HG03439 (cell line): Measurements from ENCODE around the gene TNIP3.
A peak's percentile ranks its signal among the peaks of the same experiment; 100 is the strongest.
"Not testable (repeated sequence)": the region's sequence is repeated elsewhere in the genome, so short reads cannot be mapped to it uniquely, and the experiment has no call there.

ENCODE experiments used
- ATAC-seq: cut with Tn5 transposase; IDR thresholded peaks from one replicate; pipeline ENCODE4 v1.9.1; 2021; ENCODE audit warnings: mild to moderate bottlenecking, moderate library complexity; ENCODE audit not compliant: unreplicated experiment

Gene TNIP3

GRCh38 chr4:121180558-121180957 lies 16.4 kb upstream of the TNIP3 start:
- ATAC-seq = no peak

- ATAC-seq = no peak
Observed at GRCh38 chr4:121177246-121178137, 13.4 kb upstream of the TNIP3 start.

GRCh38 chr4:121176082-121176934 lies 12.2 kb upstream of the TNIP3 start:
- ATAC-seq = no peak

GRCh38 chr4:121171477-121171876 lies 7.4 kb upstream of the TNIP3 start:
- not testable (repeated sequence) for ATAC-seq

GRCh38 chr4:121168446-121169281 lies 4.5 kb upstream of the TNIP3 start:
- peak; percentile 95 for ATAC-seq

DNA sequence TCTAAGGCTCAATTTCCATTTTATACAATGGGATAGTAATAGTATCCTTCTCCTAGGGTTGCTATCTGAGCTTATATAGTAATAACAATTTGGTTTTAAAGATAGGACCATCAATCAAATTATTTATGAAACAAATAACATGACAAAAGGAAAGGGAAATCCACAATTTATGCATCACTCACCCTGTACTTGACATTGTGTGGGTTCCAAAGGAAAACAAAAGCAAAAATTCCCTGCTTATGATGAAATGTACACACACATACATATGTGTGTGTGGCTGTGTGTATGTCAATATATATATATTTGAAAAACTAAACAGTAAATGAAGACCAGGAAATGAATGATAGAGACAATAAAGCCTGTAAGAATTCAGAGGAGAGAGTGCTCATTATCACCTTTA lies 2.9 kb upstream of the TNIP3 start:
- ATAC-seq = no peak

- no peak for ATAC-seq
Observed at GRCh38 chr4:121165206-121165605, 1.1 kb upstream of the TNIP3 start.

GRCh38 chr4:121156822-121157769 lies 7.0 kb downstream of the TNIP3 start:
- ATAC-seq = no peak

DNA sequence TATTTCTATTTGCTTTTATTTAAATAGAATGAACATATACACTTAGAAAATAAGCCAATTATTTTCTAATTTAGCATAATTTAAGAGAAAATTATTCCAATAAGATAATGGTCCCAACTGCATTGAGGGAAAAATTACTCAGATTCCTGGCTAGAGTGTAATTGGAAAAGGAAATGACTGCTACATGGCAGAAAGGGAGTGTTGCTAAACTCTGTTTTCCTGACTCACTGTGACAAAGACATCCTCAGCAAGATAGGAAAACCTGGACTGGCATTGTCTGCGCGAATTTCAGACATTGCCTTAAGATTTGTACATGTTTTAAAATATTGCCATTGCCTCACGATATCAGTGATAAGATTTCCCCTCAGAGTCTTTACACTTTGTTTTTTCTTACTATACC lies 8.2 kb downstream of the TNIP3 start:
- ATAC-seq = no peak

DNA sequence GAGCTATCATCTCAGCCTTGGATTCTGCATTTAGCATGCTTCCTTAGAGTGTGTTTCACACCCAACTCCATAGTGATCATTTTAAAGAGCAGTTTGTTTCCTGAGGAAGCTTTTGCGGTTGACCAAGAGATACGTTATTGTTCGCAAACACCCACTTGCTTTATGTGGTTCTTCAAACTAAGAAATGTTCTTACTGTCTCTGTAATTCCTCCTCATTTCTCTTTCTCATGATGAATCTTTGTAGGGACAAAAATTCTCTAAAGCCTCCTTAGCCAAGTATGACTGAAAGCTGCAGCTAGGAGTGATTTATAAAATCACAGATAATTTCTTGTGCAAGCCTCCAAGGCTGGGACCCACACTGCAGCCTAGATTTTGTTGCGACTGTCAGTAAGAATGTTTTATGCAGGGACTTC lies 10.0 kb downstream of the TNIP3 start:
- ATAC-seq = no peak

- no peak for ATAC-seq
Observed at GRCh38 chr4:121151942-121152341, 12.2 kb downstream of the TNIP3 start.

DNA sequence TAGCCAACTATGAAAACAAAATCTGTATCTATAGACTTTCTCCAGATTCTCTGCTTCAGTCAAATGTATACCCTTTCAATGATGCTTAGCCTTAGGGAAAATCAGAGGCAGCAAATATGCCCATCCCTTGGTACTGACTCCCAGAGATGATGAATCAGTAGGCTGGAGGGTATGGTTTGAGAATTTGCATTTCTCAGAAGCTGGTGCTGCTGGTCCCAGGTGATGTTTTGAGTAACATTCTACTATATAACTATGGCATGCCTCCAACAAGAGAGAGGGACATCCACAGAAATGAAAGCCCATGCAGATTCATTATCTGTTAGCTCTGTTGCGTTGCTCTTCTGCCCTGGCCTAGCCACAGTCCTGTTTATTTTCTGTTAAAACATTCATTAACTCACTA lies 13.6 kb downstream of the TNIP3 start:
- ATAC-seq = no peak

- no peak for ATAC-seq
Observed at GRCh38 chr4:121150003-121150402, 14.1 kb downstream of the TNIP3 start.

DNA sequence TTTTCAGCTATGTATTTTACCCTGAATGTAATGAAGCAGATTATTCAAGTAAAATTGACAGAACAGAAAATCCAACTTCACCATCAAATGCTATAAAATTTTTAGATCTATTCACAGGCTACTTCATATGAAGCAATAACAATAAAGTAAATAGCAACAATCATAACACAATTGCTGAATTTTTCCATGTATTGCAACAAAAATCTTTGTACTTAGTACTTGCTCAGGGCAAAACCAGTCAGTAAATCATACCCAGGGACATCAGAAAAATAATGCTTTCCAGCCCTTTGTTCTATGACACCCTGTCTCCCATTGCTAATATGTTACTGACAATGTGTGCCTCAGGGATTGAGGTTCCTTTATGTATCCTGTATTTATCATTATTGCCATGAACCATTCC lies 15.5 kb downstream of the TNIP3 start:
- no peak for ATAC-seq

- ATAC-seq = no peak
Observed at GRCh38 chr4:121148000-121148399, 16.1 kb downstream of the TNIP3 start.

GRCh38 chr4:121146530-121146929 lies 17.6 kb downstream of the TNIP3 start:
- no peak for ATAC-seq

- no peak for ATAC-seq
Observed at GRCh38 chr4:121145430-121145829, 18.7 kb downstream of the TNIP3 start.

DNA sequence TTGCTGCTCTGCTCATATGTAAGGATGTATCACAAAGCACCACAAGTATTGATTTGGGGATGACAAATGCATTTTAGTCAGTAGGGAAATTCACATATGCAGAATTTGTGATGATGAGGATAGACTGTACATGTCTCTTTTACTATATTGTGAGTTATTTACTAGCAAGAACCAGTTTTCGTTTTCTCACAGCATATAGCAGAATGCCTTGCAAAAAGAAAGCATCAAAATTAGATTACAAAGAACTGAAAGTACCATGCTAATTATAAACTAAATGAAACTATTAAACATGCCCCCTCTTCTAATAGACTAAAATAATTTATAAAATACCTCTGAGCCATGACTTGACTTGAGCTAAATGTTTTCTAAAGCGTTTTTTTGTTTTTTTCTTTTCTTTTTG lies 20.1 kb downstream of the TNIP3 start:
- no peak for ATAC-seq

DNA sequence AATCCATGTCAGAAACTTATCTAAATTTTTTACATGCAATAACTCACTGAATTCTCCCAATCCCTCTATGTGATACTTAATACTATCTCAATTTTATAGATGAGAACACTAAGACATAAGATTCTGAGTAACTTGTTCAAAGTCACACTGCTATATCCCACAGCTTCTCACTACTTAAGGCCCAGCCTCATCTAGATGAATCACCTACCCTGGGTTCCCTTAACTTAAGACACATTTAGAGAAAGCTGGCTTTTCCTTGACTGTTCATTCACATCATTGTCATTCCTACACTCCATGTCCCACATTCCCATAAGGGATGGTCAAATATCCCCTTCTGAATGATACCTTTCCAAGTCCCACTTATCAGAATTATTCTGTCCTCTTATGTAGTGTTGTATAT lies 21.0 kb downstream of the TNIP3 start:
- no peak for ATAC-seq
